RKO (cell line): ENCODE measurements around the gene HAGHL.
"Not testable (repeated sequence)": the region's sequence is repeated elsewhere in the genome, so short reads cannot be mapped to it uniquely, and the experiment has no call there.

Experiments used
- DNase-seq: peaks from one replicate; pipeline ENCODE4 v3.0.0-alpha.2; 2016; ENCODE audit warnings: low spot score

Gene HAGHL

DNA sequence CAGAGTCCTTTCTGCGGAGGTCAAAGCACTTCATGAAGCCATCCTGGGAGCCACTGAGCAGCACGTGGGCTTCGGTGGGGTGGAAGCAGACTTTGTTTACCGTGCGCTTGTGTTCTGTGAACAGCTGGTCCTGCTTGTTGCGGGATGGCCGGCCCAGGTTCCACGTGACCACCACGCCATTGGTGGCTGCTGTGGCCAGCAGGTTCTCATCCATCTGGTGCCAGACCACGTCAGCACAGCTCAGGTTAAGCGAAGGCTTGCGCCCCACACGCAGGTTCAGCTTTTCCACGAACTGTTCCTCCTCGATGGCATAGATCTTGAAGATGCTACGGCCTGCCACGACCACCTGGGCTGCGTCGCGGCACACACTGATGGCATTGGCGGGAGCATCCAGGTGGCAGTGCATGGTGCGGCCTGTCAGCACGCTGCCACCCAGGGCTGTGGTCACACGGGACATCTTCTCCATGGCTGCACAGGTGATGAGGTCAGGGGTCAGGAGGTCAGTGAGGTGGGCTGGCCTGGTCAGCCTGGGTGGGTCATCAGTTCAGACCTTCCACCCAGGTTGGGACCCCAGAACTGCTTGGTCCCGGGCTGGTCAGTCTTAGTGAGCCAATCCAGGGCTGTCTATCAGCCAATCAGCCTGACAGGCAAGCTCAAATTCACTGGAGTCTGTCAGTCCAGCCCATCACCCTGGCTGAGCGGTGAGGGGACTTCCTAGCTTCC is 37.6 kb upstream of the HAGHL start:
- DNase-seq, result no peak

- not testable (repeated sequence) for DNase-seq
These were observed 35.7 kb upstream of the HAGHL start for GRCh38 chr16:691242-691641.

DNA sequence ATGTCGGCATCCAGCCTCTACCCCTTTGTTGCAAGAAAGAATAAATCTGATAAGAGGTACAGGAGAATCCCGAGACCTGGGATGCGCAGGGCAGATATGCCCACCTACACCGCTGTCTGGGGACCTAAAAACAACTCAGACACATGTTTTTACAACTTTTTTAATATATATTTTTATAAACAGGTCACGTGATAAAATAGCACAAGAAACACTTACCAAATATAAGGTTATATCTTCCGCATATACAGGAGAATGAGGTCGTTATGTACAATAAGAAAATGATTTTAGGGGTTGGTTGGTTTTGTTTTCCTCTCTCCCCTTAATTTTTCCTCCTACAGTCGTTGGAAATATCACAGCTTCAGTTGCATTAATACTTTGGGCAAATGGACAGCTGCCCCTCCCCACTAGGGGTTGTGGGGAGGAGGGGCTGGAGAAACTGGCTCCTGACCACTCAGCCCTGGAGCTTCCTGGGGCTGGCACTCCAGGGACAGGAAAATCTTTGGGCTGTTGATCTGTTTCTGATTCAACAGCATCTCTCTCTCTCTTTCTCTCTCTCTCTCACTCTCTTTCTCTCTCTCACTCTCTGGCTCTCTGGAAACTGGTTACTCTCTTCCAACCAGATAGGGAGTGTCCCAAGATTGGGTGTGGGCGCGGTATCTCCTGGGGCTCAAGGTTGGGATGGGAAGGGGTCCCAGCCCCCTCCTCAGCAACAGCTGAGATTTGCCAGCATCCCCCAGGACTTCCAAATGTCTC is 34.4 kb upstream of the HAGHL start:
- DNase-seq, result no peak

DNA sequence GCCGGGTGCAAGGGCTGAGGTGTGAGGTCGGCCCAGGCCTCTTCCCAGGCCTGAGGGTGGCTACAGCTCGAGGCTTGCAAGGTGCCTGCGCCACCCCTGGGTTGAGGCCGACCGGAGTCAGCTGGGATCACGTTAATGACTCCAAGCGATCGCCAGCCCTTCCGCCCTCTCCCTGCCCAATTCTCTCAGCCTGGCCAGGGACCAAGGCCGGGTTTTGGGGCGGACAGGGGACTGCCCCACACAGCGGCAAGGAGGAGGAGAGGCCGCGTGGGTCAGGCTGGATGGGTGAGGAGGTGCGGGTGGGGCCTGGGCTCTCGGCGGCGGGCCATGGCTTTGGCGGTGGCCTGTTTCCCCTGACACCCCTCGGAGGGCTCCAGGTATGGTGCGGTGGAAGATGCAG is 33.5 kb upstream of the HAGHL start:
- DNase-seq, result no peak

- no peak for DNase-seq
These were observed 33.1 kb upstream of the HAGHL start for GRCh38 chr16:693766-694165.

GRCh38 chr16:694187-694862 is 32.6 kb upstream of the HAGHL start:
- no peak for DNase-seq

DNA sequence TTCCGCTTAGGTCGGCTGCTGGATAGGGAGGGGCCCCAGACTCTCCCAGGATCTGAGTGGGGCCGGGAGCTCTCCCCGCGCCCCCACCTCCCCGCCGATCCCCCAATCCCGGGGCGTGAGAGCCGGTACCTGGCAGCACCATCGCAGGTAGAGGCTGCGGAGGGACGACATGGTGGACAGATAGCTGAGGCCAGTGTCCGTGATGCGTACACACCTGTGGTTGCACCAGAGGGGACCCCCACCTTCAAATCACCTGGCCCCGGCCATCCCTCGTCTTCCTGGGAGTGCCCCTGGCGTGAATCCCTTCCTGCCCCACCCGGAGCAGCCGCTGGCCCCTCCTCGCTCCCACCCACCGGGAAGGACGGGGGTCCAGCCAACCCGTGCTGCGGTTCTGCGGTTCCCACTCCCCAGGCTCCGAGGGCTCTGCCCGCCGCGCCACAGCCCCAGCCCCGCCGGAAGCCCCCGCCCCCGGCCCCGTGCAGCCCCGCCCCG is 32.0 kb upstream of the HAGHL start:
- no peak for DNase-seq

- DNase-seq, result peak; percentile 55
These were observed 31.4 kb upstream of the HAGHL start for GRCh38 chr16:695355-696089.

DNA sequence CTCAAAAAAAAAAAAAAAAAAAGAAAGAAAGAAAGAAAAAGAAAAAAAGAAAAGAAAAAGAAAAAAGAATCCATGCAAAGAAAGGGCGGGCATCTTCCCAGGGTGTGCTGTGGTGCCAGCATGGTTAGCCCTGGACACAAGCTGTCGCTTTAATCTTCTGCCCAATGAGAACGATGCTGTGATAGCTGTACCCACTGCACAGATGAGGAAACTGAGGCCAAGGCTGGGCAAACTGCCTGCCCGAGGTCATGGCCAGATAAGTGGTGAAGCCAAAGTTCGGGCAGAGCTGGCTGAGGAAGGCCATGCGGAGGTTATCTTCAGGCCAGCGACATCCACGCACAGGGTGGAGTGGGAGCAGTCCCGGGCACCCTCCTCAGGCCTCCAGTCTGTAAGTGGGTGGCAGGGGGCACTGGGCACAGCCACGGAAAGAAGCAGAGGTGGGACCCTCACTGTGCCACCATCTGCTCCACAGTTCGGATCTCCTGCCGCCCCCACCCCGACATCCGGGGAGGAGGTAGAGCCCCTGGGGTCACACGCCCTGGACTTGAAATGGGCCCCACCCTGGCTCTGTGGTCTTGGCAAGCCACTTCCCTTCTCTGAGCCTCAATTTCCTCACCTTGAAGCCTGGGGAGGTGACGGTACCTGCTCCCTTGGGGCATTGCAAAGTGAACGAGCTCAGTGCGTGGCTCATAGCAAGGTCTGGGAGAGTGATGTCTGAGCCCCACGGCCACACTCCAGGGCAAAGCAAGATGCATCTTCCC is 27.8 kb upstream of the HAGHL start:
- no peak for DNase-seq

- DNase-seq, result no peak
These were observed 26.0 kb upstream of the HAGHL start for GRCh38 chr16:700684-701584.

GRCh38 chr16:702341-702740 is 24.6 kb upstream of the HAGHL start:
- no peak for DNase-seq

- no peak for DNase-seq
These were observed 23.5 kb upstream of the HAGHL start for GRCh38 chr16:703406-703805.

DNA sequence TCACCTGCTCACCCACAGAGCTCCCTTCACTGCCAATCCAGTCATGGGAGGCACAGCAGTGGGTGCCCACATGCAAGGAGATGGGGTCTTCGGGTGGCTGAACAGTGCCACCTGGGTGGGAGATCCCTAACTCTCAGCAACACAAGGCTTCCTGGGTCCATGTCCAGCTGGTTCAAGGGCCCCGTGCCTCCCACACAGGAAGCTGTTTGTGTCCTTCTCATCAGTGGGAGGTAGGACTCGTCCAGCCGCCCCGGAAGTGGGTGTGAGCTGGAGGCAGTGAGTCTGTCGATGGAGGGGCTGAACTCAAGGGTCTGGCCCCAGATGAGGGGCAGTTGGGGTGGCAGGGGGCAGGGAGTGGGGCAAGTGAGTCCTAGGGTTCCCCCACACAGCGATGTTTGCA is 22.9 kb upstream of the HAGHL start:
- DNase-seq, result no peak

DNA sequence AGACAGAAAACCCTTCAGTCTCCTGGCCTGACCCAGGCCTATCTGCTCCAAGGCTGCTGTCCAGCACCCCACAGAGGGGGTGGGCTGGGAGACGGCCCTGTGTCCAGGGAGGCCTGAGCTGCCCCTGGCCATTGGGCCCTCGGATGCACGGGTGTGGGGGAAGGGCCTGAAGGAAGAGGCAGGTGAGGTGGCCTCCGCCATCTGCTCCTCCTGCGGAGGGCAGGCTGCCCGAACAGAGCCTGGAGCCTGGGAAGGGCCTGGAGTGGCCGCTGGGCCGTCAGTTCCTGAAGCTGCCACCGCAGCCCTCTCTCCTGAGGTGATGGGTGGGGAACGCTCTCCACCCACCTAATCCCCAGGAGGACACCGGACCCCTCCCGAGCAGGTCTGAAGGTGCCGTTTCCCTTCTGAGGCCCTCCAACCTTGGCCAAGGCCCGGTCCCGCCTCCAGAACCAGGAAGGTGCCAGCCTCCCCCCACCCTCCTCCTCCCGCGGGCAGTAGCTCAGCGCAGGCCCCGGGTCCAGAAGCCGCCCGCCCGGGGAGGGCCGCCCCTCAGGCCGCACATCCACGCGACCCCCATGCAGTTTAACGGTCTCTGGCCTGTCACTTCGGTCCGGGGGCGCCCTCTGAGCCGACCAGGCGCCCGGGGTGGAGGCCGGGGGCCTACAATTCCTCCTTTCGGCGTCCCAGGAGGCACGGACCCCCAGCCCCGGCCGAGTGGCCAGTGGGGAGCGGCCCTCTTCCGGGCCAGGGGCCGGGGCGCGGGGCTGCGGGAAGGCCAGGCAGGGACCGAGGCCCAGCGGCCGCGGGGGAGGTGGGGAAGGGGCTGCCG is 22.1 kb upstream of the HAGHL start:
- DNase-seq, result no peak

DNA sequence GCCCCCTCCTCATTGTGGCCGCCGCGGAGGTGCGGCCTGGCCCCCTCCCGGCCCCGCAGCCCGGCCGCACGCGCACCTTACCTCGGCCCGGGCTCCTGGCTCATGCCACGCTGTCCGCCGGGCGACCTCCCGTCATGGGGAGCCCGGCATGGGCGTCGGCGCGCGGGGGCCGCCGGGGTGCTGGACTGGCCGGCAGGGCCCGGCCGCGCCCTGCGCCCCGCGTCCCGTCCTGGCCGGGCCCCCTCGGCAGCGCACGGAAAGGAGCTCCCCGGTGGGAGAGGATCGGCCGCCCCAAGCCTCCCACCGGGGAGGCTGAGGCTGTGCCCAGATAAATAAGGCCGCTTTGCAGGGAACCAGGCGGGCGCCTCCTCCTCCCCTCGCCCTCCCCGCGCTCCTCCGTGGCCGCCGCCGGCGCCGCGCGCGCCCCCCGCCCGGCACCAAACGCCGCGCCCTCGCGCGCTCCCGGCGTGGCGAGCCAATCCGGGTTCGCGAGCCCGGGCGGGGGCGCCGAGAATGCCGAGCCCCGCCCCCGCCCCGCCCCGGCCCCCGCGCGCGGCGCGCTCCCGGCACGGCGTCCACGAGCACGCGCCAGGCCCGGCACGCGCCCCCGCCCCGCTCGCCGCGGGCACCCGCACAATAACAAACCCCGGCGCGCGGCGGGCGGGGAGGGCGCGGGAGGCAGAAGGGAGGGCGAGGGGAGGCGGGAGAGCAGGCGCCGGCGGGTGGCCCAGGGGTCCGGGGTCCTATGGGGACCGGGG is 21.3 kb upstream of the HAGHL start, which contains the start of gene FBXL16:
FBXL16 (minus strand) TSS at position 371 of the 758 bp plus-strand sequence. CDS start 8,396 bp downstream, outside the sequence.
- peak; percentile 43 for DNase-seq

DNA sequence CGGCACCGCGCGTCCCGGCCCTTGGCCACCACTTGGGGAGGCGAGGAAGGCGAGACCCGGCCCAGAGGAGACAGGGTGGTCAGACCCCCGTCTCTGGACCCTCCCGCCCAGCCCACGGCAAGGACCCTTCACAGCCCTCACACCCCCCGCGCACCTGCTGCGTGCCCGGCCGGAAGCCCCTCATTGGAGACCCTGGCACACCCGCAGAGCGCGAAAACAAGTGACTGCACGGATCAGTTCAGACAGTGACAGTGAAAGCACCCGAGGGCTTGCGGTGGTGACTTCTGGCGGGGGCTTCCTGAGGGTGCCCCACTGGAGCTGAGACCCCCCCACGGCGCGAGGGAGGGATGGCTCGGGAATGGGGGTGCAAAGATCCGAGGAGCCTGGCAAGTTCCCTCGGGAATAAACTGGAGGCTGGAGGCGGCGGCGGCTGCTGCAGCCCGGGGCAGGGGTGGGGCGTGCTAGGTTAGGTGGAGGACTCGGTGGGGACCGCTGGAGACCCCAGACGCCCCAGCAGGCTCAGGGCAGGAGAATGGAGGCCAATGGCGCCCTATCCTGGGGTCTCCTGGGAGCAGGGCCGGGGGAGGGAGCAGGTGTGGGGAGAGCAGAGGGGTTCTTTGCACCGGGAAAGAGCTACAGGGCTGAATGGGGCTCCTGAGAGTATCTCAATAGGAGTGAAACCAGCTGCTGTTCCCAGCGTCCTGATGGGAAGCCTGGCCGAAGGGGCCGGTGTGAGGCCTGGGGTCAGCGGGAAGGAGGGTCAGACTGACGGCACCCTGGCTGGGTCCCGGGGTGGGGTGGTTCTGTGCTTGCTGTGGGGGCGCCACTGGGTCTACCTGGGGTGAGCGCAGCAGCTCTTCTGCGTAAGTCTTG is 20.5 kb upstream of the HAGHL start:
- no peak for DNase-seq

- DNase-seq, result no peak
These were observed 19.8 kb upstream of the HAGHL start for GRCh38 chr16:707062-707538.
